ENCODE results near the gene PRIMA1. TPM values are rescaled to one million over a fixed set of nuclear protein-coding genes. Genes with fewer than 3 reads are reported as not detected.

Gene PRIMA1
- total and polyA plus RNA-seq, 2 experiments from 2014 or later, result 2.1 to 3.5 TPM

DNA sequence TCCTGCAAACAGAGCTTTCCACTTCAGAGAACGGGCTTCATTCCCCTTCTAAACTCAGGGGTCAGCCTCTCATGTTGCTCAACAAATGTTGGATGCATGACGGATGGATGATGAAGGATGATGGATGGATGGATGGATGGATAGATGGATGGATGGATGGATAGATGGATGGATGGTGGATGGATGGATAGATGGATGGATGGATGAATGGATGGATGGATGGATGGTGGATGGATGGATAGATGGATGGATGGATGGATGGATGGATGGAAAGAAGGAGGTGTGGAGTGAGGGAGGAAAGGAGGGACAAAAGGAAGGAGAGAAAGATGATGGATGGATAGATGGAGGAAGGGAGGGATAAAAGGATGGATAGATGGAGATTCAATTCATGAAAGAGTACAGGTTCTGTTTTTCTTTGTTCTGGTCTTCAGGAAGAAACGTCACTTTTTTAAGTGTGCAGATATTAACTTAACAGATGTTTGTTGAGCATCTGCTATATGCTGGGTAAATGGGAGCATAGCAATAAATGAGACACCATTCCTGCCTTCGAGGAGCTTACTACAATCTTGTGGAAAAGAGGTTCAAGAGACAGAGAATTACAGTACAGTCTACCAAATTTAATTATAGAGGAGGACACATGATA, 41.7 kb upstream of the PRIMA1 start:
- Histone ChIP-seq H3K4me3 (no peak overlapping the region), H3K4me2 (no peak overlapping the region), H3K27me3 (ENCODE audit: insufficient read depth) (no peaks in the 10 kb centered on the region), H3F3A (replicated peaks; ENCODE audit: low read depth) (no peaks in the 10 kb centered on the region), H3K79me2 (replicated peaks; ENCODE audit: insufficient read depth) (no peaks in the 10 kb centered on the region), H2AFZ (no peak overlapping the region), H3K36me3 (ENCODE audit: insufficient read depth) (no peaks in the 10 kb centered on the region), H4K20me1 (replicated peaks; ENCODE audit: insufficient read depth) (no peaks in the 10 kb centered on the region), H3K9me2 (ENCODE audit: insufficient read depth) (peaks cover 5% of the 10 kb centered on the region; the same call in 1 of the 2 replicates), H3K4me1 (ENCODE audit: insufficient read depth) (no peaks in the 10 kb centered on the region), H3K27ac (ENCODE audit: low read depth) (no peak overlapping the region)
- TF ChIP-seq, protein P1, sequence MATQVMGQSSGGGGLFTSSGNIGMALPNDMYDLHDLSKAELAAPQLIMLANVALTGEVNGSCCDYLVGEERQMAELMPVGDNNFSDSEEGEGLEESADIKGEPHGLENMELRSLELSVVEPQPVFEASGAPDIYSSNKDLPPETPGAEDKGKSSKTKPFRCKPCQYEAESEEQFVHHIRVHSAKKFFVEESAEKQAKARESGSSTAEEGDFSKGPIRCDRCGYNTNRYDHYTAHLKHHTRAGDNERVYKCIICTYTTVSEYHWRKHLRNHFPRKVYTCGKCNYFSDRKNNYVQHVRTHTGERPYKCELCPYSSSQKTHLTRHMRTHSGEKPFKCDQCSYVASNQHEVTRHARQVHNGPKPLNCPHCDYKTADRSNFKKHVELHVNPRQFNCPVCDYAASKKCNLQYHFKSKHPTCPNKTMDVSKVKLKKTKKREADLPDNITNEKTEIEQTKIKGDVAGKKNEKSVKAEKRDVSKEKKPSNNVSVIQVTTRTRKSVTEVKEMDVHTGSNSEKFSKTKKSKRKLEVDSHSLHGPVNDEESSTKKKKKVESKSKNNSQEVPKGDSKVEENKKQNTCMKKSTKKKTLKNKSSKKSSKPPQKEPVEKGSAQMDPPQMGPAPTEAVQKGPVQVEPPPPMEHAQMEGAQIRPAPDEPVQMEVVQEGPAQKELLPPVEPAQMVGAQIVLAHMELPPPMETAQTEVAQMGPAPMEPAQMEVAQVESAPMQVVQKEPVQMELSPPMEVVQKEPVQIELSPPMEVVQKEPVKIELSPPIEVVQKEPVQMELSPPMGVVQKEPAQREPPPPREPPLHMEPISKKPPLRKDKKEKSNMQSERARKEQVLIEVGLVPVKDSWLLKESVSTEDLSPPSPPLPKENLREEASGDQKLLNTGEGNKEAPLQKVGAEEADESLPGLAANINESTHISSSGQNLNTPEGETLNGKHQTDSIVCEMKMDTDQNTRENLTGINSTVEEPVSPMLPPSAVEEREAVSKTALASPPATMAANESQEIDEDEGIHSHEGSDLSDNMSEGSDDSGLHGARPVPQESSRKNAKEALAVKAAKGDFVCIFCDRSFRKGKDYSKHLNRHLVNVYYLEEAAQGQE (IDR thresholded peaks at IDR 0.05; ENCODE audit: unreplicated experiment), result no peak
- TF ChIP-seq STAT1 (IDR thresholded peaks at IDR 0.05; ENCODE audit: unreplicated experiment) (no peak), EZH2 (IDR thresholded peaks at IDR 0.05; ENCODE audit: low read depth, unreplicated experiment) (no peak), NANOG (IDR thresholded peaks at IDR 0.05; ENCODE audit: borderline replicate concordance) (no peak), ZNF114 (CRISPR knock-in tag; IDR thresholded peaks at IDR 0.05) (no peak), POLR2AphosphoS5 (IDR thresholded peaks at IDR 0.05; ENCODE audit: low read depth) (no peak), ZNF331 (CRISPR knock-in tag; IDR thresholded peaks at IDR 0.05; ENCODE audit: low read depth) (no peak), CREB1 (CRISPR knock-in tag; IDR thresholded peaks at IDR 0.05; ENCODE audit: low read depth) (no peak), JUNB (IDR thresholded peaks at IDR 0.05; ENCODE audit: unreplicated experiment) (no peak), EZH2phosphoT487 (IDR thresholded peaks at IDR 0.05; ENCODE audit: unreplicated experiment) (no peak)
- TF ChIP-seq, protein P2, sequence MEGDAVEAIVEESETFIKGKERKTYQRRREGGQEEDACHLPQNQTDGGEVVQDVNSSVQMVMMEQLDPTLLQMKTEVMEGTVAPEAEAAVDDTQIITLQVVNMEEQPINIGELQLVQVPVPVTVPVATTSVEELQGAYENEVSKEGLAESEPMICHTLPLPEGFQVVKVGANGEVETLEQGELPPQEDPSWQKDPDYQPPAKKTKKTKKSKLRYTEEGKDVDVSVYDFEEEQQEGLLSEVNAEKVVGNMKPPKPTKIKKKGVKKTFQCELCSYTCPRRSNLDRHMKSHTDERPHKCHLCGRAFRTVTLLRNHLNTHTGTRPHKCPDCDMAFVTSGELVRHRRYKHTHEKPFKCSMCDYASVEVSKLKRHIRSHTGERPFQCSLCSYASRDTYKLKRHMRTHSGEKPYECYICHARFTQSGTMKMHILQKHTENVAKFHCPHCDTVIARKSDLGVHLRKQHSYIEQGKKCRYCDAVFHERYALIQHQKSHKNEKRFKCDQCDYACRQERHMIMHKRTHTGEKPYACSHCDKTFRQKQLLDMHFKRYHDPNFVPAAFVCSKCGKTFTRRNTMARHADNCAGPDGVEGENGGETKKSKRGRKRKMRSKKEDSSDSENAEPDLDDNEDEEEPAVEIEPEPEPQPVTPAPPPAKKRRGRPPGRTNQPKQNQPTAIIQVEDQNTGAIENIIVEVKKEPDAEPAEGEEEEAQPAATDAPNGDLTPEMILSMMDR (conservative IDR thresholded peaks at IDR 0.05; ENCODE audit: low read depth in 2 of 2), result no peak
- TF ChIP-seq, protein P3, sequence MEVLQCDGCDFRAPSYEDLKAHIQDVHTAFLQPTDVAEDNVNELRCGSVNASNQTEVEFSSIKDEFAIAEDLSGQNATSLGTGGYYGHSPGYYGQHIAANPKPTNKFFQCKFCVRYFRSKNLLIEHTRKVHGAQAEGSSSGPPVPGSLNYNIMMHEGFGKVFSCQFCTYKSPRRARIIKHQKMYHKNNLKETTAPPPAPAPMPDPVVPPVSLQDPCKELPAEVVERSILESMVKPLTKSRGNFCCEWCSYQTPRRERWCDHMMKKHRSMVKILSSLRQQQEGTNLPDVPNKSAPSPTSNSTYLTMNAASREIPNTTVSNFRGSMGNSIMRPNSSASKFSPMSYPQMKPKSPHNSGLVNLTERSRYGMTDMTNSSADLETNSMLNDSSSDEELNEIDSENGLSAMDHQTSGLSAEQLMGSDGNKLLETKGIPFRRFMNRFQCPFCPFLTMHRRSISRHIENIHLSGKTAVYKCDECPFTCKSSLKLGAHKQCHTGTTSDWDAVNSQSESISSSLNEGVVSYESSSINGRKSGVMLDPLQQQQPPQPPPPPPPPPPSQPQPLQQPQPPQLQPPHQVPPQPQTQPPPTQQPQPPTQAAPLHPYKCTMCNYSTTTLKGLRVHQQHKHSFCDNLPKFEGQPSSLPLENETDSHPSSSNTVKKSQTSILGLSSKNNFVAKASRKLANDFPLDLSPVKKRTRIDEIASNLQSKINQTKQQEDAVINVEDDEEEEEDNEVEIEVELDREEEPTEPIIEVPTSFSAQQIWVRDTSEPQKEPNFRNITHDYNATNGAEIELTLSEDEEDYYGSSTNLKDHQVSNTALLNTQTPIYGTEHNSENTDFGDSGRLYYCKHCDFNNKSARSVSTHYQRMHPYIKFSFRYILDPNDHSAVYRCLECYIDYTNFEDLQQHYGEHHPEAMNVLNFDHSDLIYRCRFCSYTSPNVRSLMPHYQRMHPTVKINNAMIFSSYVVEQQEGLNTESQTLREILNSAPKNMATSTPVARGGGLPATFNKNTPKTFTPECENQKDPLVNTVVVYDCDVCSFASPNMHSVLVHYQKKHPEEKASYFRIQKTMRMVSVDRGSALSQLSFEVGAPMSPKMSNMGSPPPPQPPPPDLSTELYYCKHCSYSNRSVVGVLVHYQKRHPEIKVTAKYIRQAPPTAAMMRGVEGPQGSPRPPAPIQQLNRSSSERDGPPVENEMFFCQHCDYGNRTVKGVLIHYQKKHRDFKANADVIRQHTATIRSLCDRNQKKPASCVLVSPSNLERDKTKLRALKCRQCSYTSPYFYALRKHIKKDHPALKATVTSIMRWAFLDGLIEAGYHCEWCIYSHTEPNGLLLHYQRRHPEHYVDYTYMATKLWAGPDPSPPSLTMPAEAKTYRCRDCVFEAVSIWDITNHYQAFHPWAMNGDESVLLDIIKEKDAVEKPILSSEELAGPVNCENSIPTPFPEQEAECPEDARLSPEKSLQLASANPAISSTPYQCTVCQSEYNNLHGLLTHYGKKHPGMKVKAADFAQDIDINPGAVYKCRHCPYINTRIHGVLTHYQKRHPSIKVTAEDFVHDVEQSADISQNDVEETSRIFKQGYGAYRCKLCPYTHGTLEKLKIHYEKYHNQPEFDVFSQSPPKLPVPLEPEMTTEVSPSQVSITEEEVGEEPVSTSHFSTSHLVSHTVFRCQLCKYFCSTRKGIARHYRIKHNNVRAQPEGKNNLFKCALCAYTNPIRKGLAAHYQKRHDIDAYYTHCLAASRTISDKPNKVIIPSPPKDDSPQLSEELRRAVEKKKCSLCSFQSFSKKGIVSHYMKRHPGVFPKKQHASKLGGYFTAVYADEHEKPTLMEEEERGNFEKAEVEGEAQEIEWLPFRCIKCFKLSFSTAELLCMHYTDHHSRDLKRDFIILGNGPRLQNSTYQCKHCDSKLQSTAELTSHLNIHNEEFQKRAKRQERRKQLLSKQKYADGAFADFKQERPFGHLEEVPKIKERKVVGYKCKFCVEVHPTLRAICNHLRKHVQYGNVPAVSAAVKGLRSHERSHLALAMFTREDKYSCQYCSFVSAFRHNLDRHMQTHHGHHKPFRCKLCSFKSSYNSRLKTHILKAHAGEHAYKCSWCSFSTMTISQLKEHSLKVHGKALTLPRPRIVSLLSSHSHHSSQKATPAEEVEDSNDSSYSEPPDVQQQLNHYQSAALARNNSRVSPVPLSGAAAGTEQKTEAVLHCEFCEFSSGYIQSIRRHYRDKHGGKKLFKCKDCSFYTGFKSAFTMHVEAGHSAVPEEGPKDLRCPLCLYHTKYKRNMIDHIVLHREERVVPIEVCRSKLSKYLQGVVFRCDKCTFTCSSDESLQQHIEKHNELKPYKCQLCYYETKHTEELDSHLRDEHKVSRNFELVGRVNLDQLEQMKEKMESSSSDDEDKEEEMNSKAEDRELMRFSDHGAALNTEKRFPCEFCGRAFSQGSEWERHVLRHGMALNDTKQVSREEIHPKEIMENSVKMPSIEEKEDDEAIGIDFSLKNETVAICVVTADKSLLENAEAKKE (CRISPR knock-in tag; IDR thresholded peaks at IDR 0.05), result no peak
- TF ChIP-seq, protein P4, sequence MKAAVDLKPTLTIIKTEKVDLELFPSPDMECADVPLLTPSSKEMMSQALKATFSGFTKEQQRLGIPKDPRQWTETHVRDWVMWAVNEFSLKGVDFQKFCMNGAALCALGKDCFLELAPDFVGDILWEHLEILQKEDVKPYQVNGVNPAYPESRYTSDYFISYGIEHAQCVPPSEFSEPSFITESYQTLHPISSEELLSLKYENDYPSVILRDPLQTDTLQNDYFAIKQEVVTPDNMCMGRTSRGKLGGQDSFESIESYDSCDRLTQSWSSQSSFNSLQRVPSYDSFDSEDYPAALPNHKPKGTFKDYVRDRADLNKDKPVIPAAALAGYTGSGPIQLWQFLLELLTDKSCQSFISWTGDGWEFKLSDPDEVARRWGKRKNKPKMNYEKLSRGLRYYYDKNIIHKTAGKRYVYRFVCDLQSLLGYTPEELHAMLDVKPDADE (IDR thresholded peaks at IDR 0.05), result no peak
- no peak overlapping the region for H3K27ac Mint-ChIP-seq
- no peaks in the 10 kb centered on the region for H3K9me3 Mint-ChIP-seq
- no peak overlapping the region for H3K4me3 Mint-ChIP-seq
- no peak for DNase-seq (ENCODE audit: low spot score)
- H3K36me3 Mint-ChIP-seq (ENCODE audit: low read depth), result no peaks in the 10 kb centered on the region
- ATAC-seq, result no peak
- H3K27me3 Mint-ChIP-seq (ENCODE audit: insufficient read depth, low read depth, poor library complexity), result peaks cover 4% of the 10 kb centered on the region
- no peaks in the 10 kb centered on the region; the same call in 2 of the 3 replicates for H3K4me1 Mint-ChIP-seq

Data from GM23338 (cell line).